Panc1 (cell line): ENCODE data around the gene POLD2. TPM values are rescaled to one million over a fixed set of nuclear protein-coding genes. Genes with fewer than 3 reads are reported as not detected.
A peak's percentile ranks its signal among the peaks of the same experiment; 100 is the strongest.

Source experiments
- ATAC-seq: fragments of 200-7000 bp; cut with Tn5 transposase; 2 replicates; pipeline ENCODE4 v1.9.1; 2020; ENCODE audit warnings: mild to moderate bottlenecking, moderate library complexity
- BruUV-seq: library from RNA; stranded (reverse); fragments of 400-500 nt; replicated peaks from 2 replicates; lab custom pipeline; 2021; lab: Mats Ljungman, UMichigan
- CTCF ChIA-PET: fragments of 300-600 bp; sonication (Branson Sonifier 250); formaldehyde crosslinking; loops from one replicate; lab custom pipeline; 2022; ENCODE audit warnings: antibody characterized with exemption; lab: Charles Lee
- POLR2A ChIA-PET: fragments of 300-600 bp; sonication (Branson Sonifier 250); formaldehyde crosslinking; loops from one replicate; lab custom pipeline; 2022; ENCODE audit warnings: antibody characterized with exemption; lab: Charles Lee
- DNase-seq: peaks from one replicate; pipeline ENCODE4 v3.0.0-alpha.2; 2010; ENCODE audit warnings: low read depth, low spot score
- H3K27ac ChIP-seq: 2 replicates; pipeline ENCODE4 v1.5.1; 2011; ENCODE audit warnings: mild to moderate bottlenecking, low read length, inconsistent platforms
- H3K27me3 ChIP-seq: fragments of 200-500 bp; sonication (Bioruptor generic); 2 replicates; pipeline ENCODE4 v1.6.0; 2014; ENCODE audit warnings: low read length, inconsistent platforms; ENCODE audit not compliant: control insufficient read depth, insufficient read depth
- H3K36me3 ChIP-seq: fragments of 200-500 bp; sonication (Bioruptor generic); 2 replicates; pipeline ENCODE4 v1.5.1; 2014; ENCODE audit warnings: inconsistent platforms, mild to moderate bottlenecking, low read length, moderate library complexity; ENCODE audit not compliant: control insufficient read depth, insufficient read depth
- H3K4me1 ChIP-seq: 2 replicates; pipeline ENCODE4 v1.5.1; 2011; ENCODE audit warnings: inconsistent platforms, mild to moderate bottlenecking, low read length, moderate library complexity; ENCODE audit not compliant: control insufficient read depth, insufficient read depth
- H3K4me3 ChIP-seq, 2 experiments: 2 replicates each; pipeline ENCODE4 v1.5.1; 2011 to 2012; ENCODE audit warnings: low read depth in 2 of 2, low read length in 2 of 2, mild to moderate bottlenecking in 2 of 2, inconsistent platforms in 1 of 2, moderate library complexity in 1 of 2
- H3K9me3 ChIP-seq: fragments of 200-500 bp; sonication (Bioruptor generic); 2 replicates; pipeline ENCODE4 v1.5.1; 2014; ENCODE audit warnings: low read depth, mild to moderate bottlenecking, inconsistent platforms, low read length, moderate library complexity; ENCODE audit not compliant: control insufficient read depth, insufficient read depth
- POLR2AphosphoS5 ChIP-seq: IDR thresholded peaks from 2 replicates; pipeline ENCODE4 v1.6.1; 2012; ENCODE audit warnings: mild to moderate bottlenecking, low read depth, low read length, moderate library complexity
- SIN3A ChIP-seq: IDR thresholded peaks from 2 replicates; pipeline ENCODE4 v1.6.1; 2012; ENCODE audit warnings: low read depth, mild to moderate bottlenecking, low read length, moderate library complexity, borderline replicate concordance; ENCODE audit not compliant: insufficient read depth
- TCF7L2 ChIP-seq: IDR thresholded peaks from 2 replicates; pipeline ENCODE4 v1.6.1; 2011; ENCODE audit warnings: mild to moderate bottlenecking, low read depth, low read length, inconsistent platforms
- in situ Hi-C: cut with HindIII; loops from 2 replicates; pipeline ENCODE4 v1.10.0; 2016; ENCODE audit warnings: low sequenced_read_pairs, low pct_unique_long_range_greater_than_20kb
- intact Hi-C: fragments of 100-400 bp; cut with micrococcal nuclease; formaldehyde crosslinking; loops from one replicate; pipeline ENCODE4 v1.10.0; 2022; ENCODE audit not compliant: unreplicated experiment
- total RNA-seq: library from RNA; stranded (reverse); gene quantifications from one replicate; pipeline ENCODE4 v1.2.1, GENCODE V29; 2021; ENCODE audit not compliant: unreplicated experiment
- TF ChIP-seq, protein P1 (sequence below), 2 experiments: IDR thresholded peaks; 2 replicates each; pipeline ENCODE4 v1.6.1; 2011 to 2012; ENCODE audit warnings: low read depth in 2 of 2, control low read depth in 1 of 2, low read length in 1 of 2, mild to moderate bottlenecking in 1 of 2, moderate library complexity in 1 of 2; ENCODE audit not compliant: insufficient read depth in 1 of 2
- TF ChIP-seq, protein P2 (sequence below): fragments of 450-650 bp; IDR thresholded peaks from 2 replicates; pipeline ENCODE4 v1.5.1; 2017; ENCODE audit warnings: mild to moderate bottlenecking

Gene POLD2
- total RNA-seq, 1 experiment from 2014 or later: 195 TPM

DNA sequence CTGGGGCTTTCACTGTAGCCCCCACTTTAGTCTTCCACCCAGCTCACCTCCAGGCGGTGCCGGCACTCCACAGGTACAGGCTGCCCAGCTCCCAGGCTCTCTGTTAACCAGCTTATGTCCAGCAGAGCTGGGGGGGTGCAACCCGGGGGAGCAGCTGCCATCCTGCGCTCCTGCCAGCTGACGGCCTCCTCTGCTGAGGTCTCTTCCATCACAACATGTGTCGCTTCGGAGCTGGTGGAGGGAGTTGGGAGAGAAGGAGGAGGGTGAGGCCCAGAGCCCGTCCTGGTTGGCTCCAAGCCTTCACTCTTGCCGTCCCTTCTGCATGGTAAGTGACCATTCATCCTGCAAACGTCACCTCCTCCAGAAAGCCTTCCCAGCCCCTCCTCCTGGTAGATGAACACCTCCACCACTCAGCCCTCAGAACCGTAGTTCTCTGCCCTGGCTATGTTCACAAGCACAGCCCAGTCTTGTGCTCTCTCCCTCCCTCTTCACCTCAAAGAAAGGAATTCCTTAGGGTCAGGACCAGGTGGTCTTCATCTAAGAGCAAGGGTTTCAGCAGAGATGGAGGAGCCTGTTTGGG lies 42.6 kb downstream of the POLD2 start:
- Histone ChIP-seq H3K4me3 (peak overlapping the region; percentile 80 to 97; a peak in 3 of 4 replicates), H3K36me3 (no peaks in the 10 kb centered on the region; the same call in 1 of the 2 replicates), H3K27me3 (no peaks in the 10 kb centered on the region), H3K27ac (peak overlapping the region; percentile 86), H3K9me3 (no peaks in the 10 kb centered on the region), H3K4me1 (peaks cover 10% of the 10 kb centered on the region; the same call in 1 of the 2 replicates)
- ATAC-seq (no peak), DNase-seq (no peak)
- intact Hi-C loops: no loop called here
- TF ChIP-seq POLR2AphosphoS5: no peak
- no peak for TF ChIP-seq TCF7L2
- TF ChIP-seq, protein P1, sequence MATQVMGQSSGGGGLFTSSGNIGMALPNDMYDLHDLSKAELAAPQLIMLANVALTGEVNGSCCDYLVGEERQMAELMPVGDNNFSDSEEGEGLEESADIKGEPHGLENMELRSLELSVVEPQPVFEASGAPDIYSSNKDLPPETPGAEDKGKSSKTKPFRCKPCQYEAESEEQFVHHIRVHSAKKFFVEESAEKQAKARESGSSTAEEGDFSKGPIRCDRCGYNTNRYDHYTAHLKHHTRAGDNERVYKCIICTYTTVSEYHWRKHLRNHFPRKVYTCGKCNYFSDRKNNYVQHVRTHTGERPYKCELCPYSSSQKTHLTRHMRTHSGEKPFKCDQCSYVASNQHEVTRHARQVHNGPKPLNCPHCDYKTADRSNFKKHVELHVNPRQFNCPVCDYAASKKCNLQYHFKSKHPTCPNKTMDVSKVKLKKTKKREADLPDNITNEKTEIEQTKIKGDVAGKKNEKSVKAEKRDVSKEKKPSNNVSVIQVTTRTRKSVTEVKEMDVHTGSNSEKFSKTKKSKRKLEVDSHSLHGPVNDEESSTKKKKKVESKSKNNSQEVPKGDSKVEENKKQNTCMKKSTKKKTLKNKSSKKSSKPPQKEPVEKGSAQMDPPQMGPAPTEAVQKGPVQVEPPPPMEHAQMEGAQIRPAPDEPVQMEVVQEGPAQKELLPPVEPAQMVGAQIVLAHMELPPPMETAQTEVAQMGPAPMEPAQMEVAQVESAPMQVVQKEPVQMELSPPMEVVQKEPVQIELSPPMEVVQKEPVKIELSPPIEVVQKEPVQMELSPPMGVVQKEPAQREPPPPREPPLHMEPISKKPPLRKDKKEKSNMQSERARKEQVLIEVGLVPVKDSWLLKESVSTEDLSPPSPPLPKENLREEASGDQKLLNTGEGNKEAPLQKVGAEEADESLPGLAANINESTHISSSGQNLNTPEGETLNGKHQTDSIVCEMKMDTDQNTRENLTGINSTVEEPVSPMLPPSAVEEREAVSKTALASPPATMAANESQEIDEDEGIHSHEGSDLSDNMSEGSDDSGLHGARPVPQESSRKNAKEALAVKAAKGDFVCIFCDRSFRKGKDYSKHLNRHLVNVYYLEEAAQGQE (IDR thresholded peaks at IDR 0.05; ENCODE audit: insufficient read depth in 1 of 2, low read depth in 2 of 2, low read length in 1 of 2): no peak
- TF ChIP-seq SIN3A: no peak
- TF ChIP-seq, protein P2, sequence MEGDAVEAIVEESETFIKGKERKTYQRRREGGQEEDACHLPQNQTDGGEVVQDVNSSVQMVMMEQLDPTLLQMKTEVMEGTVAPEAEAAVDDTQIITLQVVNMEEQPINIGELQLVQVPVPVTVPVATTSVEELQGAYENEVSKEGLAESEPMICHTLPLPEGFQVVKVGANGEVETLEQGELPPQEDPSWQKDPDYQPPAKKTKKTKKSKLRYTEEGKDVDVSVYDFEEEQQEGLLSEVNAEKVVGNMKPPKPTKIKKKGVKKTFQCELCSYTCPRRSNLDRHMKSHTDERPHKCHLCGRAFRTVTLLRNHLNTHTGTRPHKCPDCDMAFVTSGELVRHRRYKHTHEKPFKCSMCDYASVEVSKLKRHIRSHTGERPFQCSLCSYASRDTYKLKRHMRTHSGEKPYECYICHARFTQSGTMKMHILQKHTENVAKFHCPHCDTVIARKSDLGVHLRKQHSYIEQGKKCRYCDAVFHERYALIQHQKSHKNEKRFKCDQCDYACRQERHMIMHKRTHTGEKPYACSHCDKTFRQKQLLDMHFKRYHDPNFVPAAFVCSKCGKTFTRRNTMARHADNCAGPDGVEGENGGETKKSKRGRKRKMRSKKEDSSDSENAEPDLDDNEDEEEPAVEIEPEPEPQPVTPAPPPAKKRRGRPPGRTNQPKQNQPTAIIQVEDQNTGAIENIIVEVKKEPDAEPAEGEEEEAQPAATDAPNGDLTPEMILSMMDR: no peak
- ChIA-PET POLR2A (no interaction called here), CTCF (no interaction called here)
- in situ Hi-C loops: no loop called here
- no TSS peak for BruUV-seq

DNA sequence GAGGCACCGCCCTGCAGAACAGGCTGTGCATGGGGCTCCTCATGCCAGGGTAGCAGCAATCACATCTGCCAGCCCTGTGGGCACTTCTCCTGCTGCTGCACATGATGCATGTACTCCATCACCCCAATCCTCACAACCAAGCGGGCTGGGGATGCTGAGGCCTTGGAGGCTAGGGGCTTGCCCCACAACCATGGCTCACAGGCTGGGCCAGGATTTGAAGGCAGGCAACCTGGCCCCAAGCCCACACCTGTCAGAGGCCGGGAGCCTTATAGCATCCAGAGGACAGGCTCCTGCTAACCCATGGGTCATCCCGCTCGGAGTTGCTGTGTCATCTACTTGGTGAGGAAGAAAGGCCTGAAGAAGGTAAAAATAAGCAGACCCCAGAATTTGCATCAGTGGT lies 43.2 kb downstream of the POLD2 start:
- Histone ChIP-seq H3K27ac (no peak overlapping the region), H3K9me3 (no peaks in the 10 kb centered on the region), H3K27me3 (no peaks in the 10 kb centered on the region), H3K4me3 (no peak overlapping the region), H3K36me3 (no peaks in the 10 kb centered on the region; the same call in 1 of the 2 replicates), H3K4me1 (peaks cover 10% of the 10 kb centered on the region; the same call in 1 of the 2 replicates)
- no peak for ATAC-seq
- intact Hi-C loops (no loop called here), in situ Hi-C loops (no loop called here)
- TF ChIP-seq TCF7L2 (no peak), SIN3A (no peak), POLR2AphosphoS5 (no peak)
- TF ChIP-seq, protein P1 (IDR thresholded peaks at IDR 0.05; ENCODE audit: insufficient read depth in 1 of 2, low read depth in 2 of 2, low read length in 1 of 2): no peak
- TF ChIP-seq, protein P2: no peak
- POLR2A ChIA-PET: no interaction called here
- CTCF ChIA-PET: interaction anchor here (0.6 kb wide), 1 partner anchor 9 kb away, joined by 7 read pairs; no protein-coding TSS in a partner anchor
- DNase-seq: no peak
- no TSS peak for BruUV-seq
